H1 (cell line): ENCODE results near the gene GTF2F2. TPM values are rescaled to one million over a fixed set of nuclear protein-coding genes. Genes with fewer than 3 reads are reported as not detected.

Experiments
- CTCF ChIA-PET: fragments of 300-600 bp; sonication (Branson Sonifier 250); formaldehyde crosslinking; loops from one replicate; lab custom pipeline; 2021; ENCODE audit not compliant: partially characterized antibody; lab: Charles Lee
- POLR2A ChIA-PET: fragments of 300-600 bp; sonication (Branson Sonifier 250); formaldehyde crosslinking; loops from one replicate; lab custom pipeline; 2021; ENCODE audit warnings: inconsistent platforms; ENCODE audit not compliant: partially characterized antibody; lab: Charles Lee
- DNase-seq, 2 experiments: peaks; one replicate each; pipeline versions ENCODE4 v3.0.0 to v3.0.0-alpha.2; 2010 to 2022; ENCODE audit warnings: low spot score in 2 of 2, low read depth in 1 of 2, mixed read lengths in 1 of 2
- FAIRE-seq: peaks from 2 replicates; lab custom pipeline; 2011; peaks lifted over from hg19 to GRCh38; lab: Jason Lieb, UNC
- H2AFZ ChIP-seq: 2 replicates; pipeline ENCODE4 v1.8.1; 2012; ENCODE audit warnings: low read length, inconsistent platforms
- H2AK5ac ChIP-seq: 2 replicates; pipeline ENCODE4 v1.6.1; 2013; ENCODE audit warnings: low read depth, low read length
- H2BK120ac ChIP-seq: replicated peaks from 2 replicates; pipeline ENCODE3; 2013; ENCODE audit warnings: low read depth, low read length, inconsistent platforms
- H2BK12ac ChIP-seq: 2 replicates; pipeline ENCODE4 v1.6.1; 2013; ENCODE audit warnings: low read depth, low read length
- H2BK15ac ChIP-seq: 2 replicates; pipeline ENCODE4 v1.6.1; 2013; ENCODE audit warnings: low read length
- H2BK20ac ChIP-seq: 2 replicates; pipeline ENCODE4 v1.6.1; 2013; ENCODE audit warnings: low read length
- H2BK5ac ChIP-seq: 2 replicates; pipeline ENCODE4 v1.6.1; 2013; ENCODE audit warnings: low read depth, low read length
- H3K14ac ChIP-seq: 2 replicates; pipeline ENCODE4 v1.6.1; 2013; ENCODE audit warnings: inconsistent platforms; ENCODE audit not compliant: insufficient read length
- H3K18ac ChIP-seq: 2 replicates; pipeline ENCODE4 v1.6.1; 2013; ENCODE audit warnings: low read length; ENCODE audit errors: extremely low read depth
- H3K23ac ChIP-seq: 2 replicates; pipeline ENCODE4 v1.6.1; 2013; ENCODE audit warnings: inconsistent platforms; ENCODE audit not compliant: insufficient read length
- H3K23me2 ChIP-seq: 2 replicates; pipeline ENCODE4 v1.6.1; 2013; ENCODE audit warnings: low read depth, low read length
- H3K27ac ChIP-seq: 2 replicates; pipeline ENCODE4 v1.6.1; 2011; ENCODE audit warnings: low read depth, low read length, inconsistent platforms
- H3K27me3 ChIP-seq, 4 experiments: replicated peaks in 1 of 4; 1 replicate in 1 of 4; 2 replicates in 3 of 4; pipeline versions ENCODE4 v1.6.1 to v1.8.1; 2011 to 2013; ENCODE audit warnings: low read length in 3 of 4, mild to moderate bottlenecking in 3 of 4, inconsistent platforms in 2 of 4, mixed read lengths in 2 of 4, moderate library complexity in 1 of 4; ENCODE audit not compliant: control insufficient read depth in 3 of 4, insufficient read depth in 3 of 4; ENCODE audit errors: extremely low read depth in 1 of 4
- H3K36me3 ChIP-seq, 4 experiments: 2 replicates each; pipeline versions ENCODE4 v1.6.1 to v1.8.1; 2011 to 2013; ENCODE audit warnings: mild to moderate bottlenecking in 4 of 4, low read length in 3 of 4, moderate library complexity in 2 of 4, control low read depth in 1 of 4, inconsistent platforms in 1 of 4; ENCODE audit not compliant: insufficient read depth in 4 of 4, control insufficient read depth in 2 of 4
- H3K4ac ChIP-seq: replicated peaks from 2 replicates; pipeline ENCODE3; 2013; ENCODE audit warnings: low read length, low read depth, mixed read lengths, inconsistent platforms; ENCODE audit not compliant: insufficient read length
- H3K4me1 ChIP-seq, 4 experiments: replicated peaks in 1 of 4; 1 replicate in 1 of 4; 2 replicates in 3 of 4; pipeline versions ENCODE4 v1.6.1 to v1.8.1; 2011 to 2013; ENCODE audit warnings: low read length in 3 of 4, inconsistent platforms in 2 of 4, mixed read lengths in 1 of 4; ENCODE audit not compliant: insufficient read depth in 4 of 4, control insufficient read depth in 3 of 4
- H3K4me2 ChIP-seq, 2 experiments: 2 replicates each; pipeline versions ENCODE4 v1.6.1 to v1.8.1; 2011 to 2013; ENCODE audit warnings: low read depth in 2 of 2, low read length in 2 of 2, control low read depth in 1 of 2, inconsistent platforms in 1 of 2, mild to moderate bottlenecking in 1 of 2; ENCODE audit not compliant: insufficient read depth in 1 of 2
- H3K4me3 ChIP-seq, 4 experiments: fragments of 200-600, 300-600 bp in 1 of 4; sonication (generic), shearing (Covaris generic), sonication (Bioruptor Twin) in 1 of 4; 2 replicates each; pipeline versions ENCODE4 v1.5.1 to v1.8.1; 2011 to 2016; ENCODE audit warnings: low read length in 4 of 4, low read depth in 3 of 4, control low read depth in 2 of 4, inconsistent platforms in 2 of 4, mild to moderate bottlenecking in 2 of 4, mixed read lengths in 1 of 4, moderate library complexity in 1 of 4; ENCODE audit not compliant: insufficient read depth in 2 of 4; ENCODE audit errors: extremely low read depth in 1 of 4
- H3K56ac ChIP-seq: replicated peaks from 2 replicates; pipeline ENCODE3; 2013; ENCODE audit warnings: low read depth, mild to moderate bottlenecking, mixed read lengths, low read length, inconsistent platforms; ENCODE audit not compliant: insufficient read length
- H3K79me1 ChIP-seq: 2 replicates; pipeline ENCODE4 v1.6.1; 2013; ENCODE audit warnings: low read depth, low read length, control low read depth
- H3K79me2 ChIP-seq, 2 experiments: 2 replicates each; pipeline versions ENCODE4 v1.6.1 to v1.8.1; 2012 to 2013; ENCODE audit warnings: low read length in 2 of 2, mild to moderate bottlenecking in 2 of 2, inconsistent platforms in 1 of 2; ENCODE audit not compliant: insufficient read depth in 2 of 2, control insufficient read depth in 1 of 2
- H3K9ac ChIP-seq, 4 experiments: replicated peaks in 1 of 4; 1 replicate in 1 of 4; 2 replicates in 3 of 4; pipeline versions ENCODE4 v1.6.1 to v1.8.1; 2011 to 2013; ENCODE audit warnings: low read depth in 3 of 4, low read length in 3 of 4, control low read depth in 2 of 4, mild to moderate bottlenecking in 2 of 4, moderate library complexity in 2 of 4, inconsistent platforms in 1 of 4; ENCODE audit errors: extremely low read depth in 1 of 4
- H3K9me3 ChIP-seq, 2 experiments: 2 replicates each; pipeline versions ENCODE4 v1.6.1 to v1.8.1; 2012 to 2013; ENCODE audit warnings: mild to moderate bottlenecking in 2 of 2, moderate library complexity in 2 of 2, control low read depth in 1 of 2, inconsistent platforms in 1 of 2, low read depth in 1 of 2, low read length in 1 of 2, mixed read lengths in 1 of 2; ENCODE audit not compliant: insufficient read depth in 2 of 2
- H4K20me1 ChIP-seq, 2 experiments: replicated peaks in 1 of 2; 2 replicates each; pipeline versions ENCODE3 to v1.8.1; 2011 to 2013; ENCODE audit warnings: inconsistent platforms in 2 of 2, low read length in 2 of 2, mild to moderate bottlenecking in 1 of 2; ENCODE audit not compliant: insufficient read depth in 2 of 2, control insufficient read depth in 1 of 2
- H4K5ac ChIP-seq: 2 replicates; pipeline ENCODE4 v1.6.1; 2013; ENCODE audit warnings: low read length, low read depth, mixed read lengths, inconsistent platforms; ENCODE audit not compliant: insufficient read length
- H4K8ac ChIP-seq: 2 replicates; pipeline ENCODE4 v1.8.0; 2013; ENCODE audit warnings: mild to moderate bottlenecking, moderate library complexity, low read length, inconsistent platforms; ENCODE audit not compliant: insufficient read depth; ENCODE audit errors: extremely low read depth
- H4K91ac ChIP-seq: replicated peaks from 2 replicates; pipeline ENCODE3; 2013; ENCODE audit warnings: low read length, mixed read lengths, inconsistent platforms; ENCODE audit not compliant: insufficient read length
- CREB1 ChIP-seq: IDR thresholded peaks from 2 replicates; pipeline ENCODE4 v1.6.1; 2012; ENCODE audit warnings: inconsistent platforms
- CTBP2 ChIP-seq: IDR thresholded peaks from 2 replicates; pipeline ENCODE4 v1.7.0; 2011; ENCODE audit warnings: borderline replicate concordance, mild to moderate bottlenecking, moderate library complexity, mixed read lengths, low read length; ENCODE audit not compliant: insufficient read depth, insufficient read length
- EGR1 ChIP-seq: IDR thresholded peaks from 2 replicates; pipeline ENCODE4 v1.6.1; 2011; ENCODE audit warnings: low read depth, low read length, borderline replicate concordance
- KDM1A ChIP-seq: fragments of 200-600, 300-600 bp; sonication (generic); IDR thresholded peaks from 2 replicates; pipeline ENCODE4 v1.7.1; 2016; ENCODE audit warnings: mild to moderate bottlenecking, low read length, borderline replicate concordance
- RBBP5 ChIP-seq: IDR thresholded peaks from 2 replicates; pipeline ENCODE4 v1.7.1; 2012; ENCODE audit warnings: low read depth, mild to moderate bottlenecking, inconsistent platforms, low read length, moderate library complexity, borderline replicate concordance
- polyA plus RNA-seq, 7 experiments: library from polyadenylated mRNA; depleted of rRNA in 3 of 7; stranded (reverse) in 5 of 7; unstranded in 2 of 7; fragments of >200 nt in 5 of 7; fragments of 200-250 nt in 2 of 7; gene quantifications; 1 replicate in 5 of 7; 2 replicates in 1 of 7; 4 replicates in 1 of 7; pipeline versions ENCODE4 v1.2.1 to v1.2.3, GENCODE V29; 2011 to 2013; ENCODE audit warnings: missing spikeins in 2 of 7, mixed read lengths in 2 of 7
- total RNA-seq: library from RNA; stranded (reverse); fragmentation: NEBNext Ultra II Directional; extraction: Animal tissue kit (Norgen Biotek cat#: 25700); gene quantifications from 2 replicates; pipeline ENCODE4 v1.2.1, GENCODE V29; 2021
- TF ChIP-seq, protein P1 (sequence below): IDR thresholded peaks from 2 replicates; pipeline ENCODE4 v1.6.1; 2012; ENCODE audit warnings: low read length, inconsistent platforms

GTF2F2 gene
- total and polyA plus RNA-seq, 2 of the 8 experiments (the other 6 are each of a cell fraction or from before 2014, with no cell fraction given), result 10.8 to 31.1 TPM

DNA sequence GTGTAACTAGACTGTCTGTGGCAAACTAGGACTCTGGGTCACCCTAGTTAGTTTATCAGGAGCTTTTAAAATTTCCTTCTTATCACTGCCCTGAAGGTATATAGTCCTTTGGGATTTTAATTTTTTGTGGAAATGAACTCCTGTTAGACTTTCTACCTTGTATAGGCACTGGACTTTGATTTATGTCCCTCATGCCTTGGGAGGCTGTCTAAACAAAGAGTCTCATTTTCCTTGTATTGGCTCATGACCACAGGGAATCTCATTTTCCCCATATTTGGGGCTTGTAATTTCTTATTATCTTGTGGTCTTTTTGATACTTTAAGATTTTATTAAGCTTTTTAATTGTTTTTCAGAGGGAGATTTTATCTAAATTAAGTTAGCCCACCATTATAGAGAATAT, 59.1 kb downstream of the GTF2F2 start:
- H3K56ac ChIP-seq, result no peak overlapping the region
- H3K9ac ChIP-seq, result no peak overlapping the region
- H3K27me3 ChIP-seq, result no peaks in the 10 kb centered on the region
- POLR2A ChIA-PET, result interaction anchor here (1.2 kb wide), 1 partner anchor 161 kb away, joined by 3 read pairs; no protein-coding TSS in a partner anchor
- CTCF ChIA-PET, result interaction anchor here (0.7 kb wide), 1 partner anchor 26 kb away, joined by 3 read pairs; no protein-coding TSS in a partner anchor
- TF ChIP-seq CTBP2 (no peak), RBBP5 (no peak), EGR1 (no peak), KDM1A (no peak), CREB1 (no peak)
- TF ChIP-seq, protein P1, sequence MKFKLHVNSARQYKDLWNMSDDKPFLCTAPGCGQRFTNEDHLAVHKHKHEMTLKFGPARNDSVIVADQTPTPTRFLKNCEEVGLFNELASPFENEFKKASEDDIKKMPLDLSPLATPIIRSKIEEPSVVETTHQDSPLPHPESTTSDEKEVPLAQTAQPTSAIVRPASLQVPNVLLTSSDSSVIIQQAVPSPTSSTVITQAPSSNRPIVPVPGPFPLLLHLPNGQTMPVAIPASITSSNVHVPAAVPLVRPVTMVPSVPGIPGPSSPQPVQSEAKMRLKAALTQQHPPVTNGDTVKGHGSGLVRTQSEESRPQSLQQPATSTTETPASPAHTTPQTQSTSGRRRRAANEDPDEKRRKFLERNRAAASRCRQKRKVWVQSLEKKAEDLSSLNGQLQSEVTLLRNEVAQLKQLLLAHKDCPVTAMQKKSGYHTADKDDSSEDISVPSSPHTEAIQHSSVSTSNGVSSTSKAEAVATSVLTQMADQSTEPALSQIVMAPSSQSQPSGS, result no peak
- no peak overlapping the region for H3K18ac ChIP-seq
- H3K79me2 ChIP-seq, result peaks cover 0 to 17% of the 10 kb centered on the region in 2 experiments; a peak in 1 of 4 replicates
- no peaks in the 10 kb centered on the region for H4K20me1 ChIP-seq
- H2BK20ac ChIP-seq, result no peak overlapping the region
- FAIRE-seq (no peak), DNase-seq (no peak)
- no peak overlapping the region for H4K91ac ChIP-seq
- H3K27ac ChIP-seq, result no peak overlapping the region
- no peak overlapping the region for H3K14ac ChIP-seq
- no peaks in the 10 kb centered on the region for H3K9me3 ChIP-seq
- no peak overlapping the region for H3K23ac ChIP-seq
- H2BK15ac ChIP-seq, result no peak overlapping the region
- H3K36me3 ChIP-seq, result peaks cover 0 to 4% (median 0%) of the 10 kb centered on the region in 4 experiments; a peak in 1 of 8 replicates
- no peak overlapping the region for H2BK5ac ChIP-seq
- no peaks in the 10 kb centered on the region for H3K23me2 ChIP-seq
- no peak overlapping the region for H3K4ac ChIP-seq
- no peak overlapping the region for H3K4me2 ChIP-seq
- no peak overlapping the region for H4K5ac ChIP-seq
- no peak overlapping the region for H3K4me3 ChIP-seq
- H2AK5ac ChIP-seq, result no peak overlapping the region
- peaks cover 5% of the 10 kb centered on the region; the same call in 1 of the 2 replicates for H3K79me1 ChIP-seq
- H2BK120ac ChIP-seq, result no peak overlapping the region
- H3K4me1 ChIP-seq, result no peaks in the 10 kb centered on the region; a peak in 2 of 7 replicates
- no peak overlapping the region for H2BK12ac ChIP-seq
- H2AFZ ChIP-seq, result no peak overlapping the region
- H4K8ac ChIP-seq, result no peak overlapping the region
